ENCODE results near the gene IAH1.

The IAH1 gene

DNA sequence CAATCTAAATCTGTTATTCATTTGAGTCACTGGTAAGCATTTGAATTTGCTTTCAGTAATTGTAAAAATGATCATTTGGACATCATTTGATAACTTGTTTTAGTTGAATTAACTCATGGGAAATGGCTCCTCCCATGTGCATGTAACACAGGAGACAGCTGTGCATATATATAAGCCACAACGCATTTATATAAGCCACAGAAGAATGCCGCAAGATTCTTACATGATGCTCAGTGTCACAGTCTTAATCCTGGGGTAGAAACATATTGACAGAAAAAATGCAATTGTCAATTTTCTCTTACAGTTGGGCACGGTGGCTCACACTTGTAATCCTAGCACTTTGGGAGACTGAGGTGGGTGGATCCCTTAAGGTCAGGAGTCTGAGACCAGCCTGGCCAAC, 13.3 kb upstream of the IAH1 start:
- DNase-seq (ENCODE audit: low read depth, low spot score), result no peak
- TF ChIP-seq, protein P1, sequence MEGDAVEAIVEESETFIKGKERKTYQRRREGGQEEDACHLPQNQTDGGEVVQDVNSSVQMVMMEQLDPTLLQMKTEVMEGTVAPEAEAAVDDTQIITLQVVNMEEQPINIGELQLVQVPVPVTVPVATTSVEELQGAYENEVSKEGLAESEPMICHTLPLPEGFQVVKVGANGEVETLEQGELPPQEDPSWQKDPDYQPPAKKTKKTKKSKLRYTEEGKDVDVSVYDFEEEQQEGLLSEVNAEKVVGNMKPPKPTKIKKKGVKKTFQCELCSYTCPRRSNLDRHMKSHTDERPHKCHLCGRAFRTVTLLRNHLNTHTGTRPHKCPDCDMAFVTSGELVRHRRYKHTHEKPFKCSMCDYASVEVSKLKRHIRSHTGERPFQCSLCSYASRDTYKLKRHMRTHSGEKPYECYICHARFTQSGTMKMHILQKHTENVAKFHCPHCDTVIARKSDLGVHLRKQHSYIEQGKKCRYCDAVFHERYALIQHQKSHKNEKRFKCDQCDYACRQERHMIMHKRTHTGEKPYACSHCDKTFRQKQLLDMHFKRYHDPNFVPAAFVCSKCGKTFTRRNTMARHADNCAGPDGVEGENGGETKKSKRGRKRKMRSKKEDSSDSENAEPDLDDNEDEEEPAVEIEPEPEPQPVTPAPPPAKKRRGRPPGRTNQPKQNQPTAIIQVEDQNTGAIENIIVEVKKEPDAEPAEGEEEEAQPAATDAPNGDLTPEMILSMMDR (IDR thresholded peaks at IDR 0.05; ENCODE audit: insufficient read depth, low read length, missing control alignments), result no peak
- ChIA-PET POLR2A (no interaction called here), CTCF (no interaction called here)
- H3K4me3 ChIP-seq (ENCODE audit: low read depth, low read length), result no peak overlapping the region

DNA sequence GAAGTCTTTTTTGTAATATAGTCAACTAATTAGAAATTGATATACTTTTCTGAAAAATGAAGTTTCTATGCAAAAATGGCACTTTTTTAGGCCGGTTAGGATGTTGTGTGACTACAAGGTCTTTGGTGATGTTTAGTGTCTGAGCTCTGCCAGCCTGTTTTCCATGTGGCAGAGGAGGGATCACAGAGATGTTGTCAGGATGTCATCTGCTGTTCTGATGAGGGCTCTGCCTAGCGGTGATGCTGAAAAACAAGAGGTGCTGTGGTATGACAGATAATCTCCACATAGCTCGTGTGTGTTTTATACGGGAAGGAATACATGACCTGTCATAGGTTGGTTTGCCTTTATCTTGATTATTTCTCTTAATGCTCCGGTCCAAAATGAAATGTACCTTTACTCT, 12.0 kb upstream of the IAH1 start:
- TF ChIP-seq, protein P1 (IDR thresholded peaks at IDR 0.05; ENCODE audit: insufficient read depth, low read length, missing control alignments), result no peak
- POLR2A ChIA-PET, result no interaction called here
- no peak for DNase-seq (ENCODE audit: low read depth, low spot score)
- no peak overlapping the region for H3K4me3 ChIP-seq (ENCODE audit: low read depth, low read length)
- CTCF ChIA-PET, result no interaction called here

DNA sequence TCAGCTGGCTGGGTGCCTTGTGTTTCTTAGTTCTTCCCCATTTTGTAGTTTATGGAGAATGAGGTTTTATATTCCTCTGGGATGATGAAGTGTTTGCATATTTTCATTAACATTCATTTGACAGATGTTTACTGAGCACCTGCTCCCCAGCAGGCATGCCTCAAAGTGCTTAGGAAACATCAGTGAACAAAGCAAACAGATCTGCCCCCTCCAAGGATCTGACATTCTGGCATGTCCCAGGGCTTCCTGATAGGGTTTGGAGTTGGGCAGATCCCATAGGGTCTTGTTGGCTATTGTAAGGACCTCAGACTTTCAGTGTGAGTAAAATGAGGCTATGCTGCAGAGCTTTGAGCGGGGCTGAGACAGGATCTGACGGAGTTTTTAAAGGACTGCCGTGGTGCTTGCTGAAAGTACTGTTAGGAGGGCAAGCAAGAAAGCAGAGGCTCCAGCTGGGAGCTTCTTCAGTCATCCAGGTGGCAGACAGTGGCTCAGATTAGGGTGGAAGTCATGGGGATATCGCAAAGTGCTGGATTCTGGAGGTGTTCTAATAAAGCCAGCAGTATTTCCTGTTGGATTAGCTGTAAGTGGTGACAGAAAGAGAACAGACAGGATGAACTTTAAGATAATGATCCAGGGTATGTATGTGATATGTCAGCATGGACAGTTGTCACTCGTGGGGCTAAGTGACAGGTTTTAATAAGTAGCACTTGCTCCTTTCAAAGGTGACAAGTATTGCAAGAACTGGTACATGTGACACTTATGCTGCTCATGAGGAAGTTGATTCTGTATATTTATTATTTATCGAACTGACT, 11.3 kb upstream of the IAH1 start:
- no peak for DNase-seq (ENCODE audit: low read depth, low spot score)
- CTCF ChIA-PET, result no interaction called here

DNA sequence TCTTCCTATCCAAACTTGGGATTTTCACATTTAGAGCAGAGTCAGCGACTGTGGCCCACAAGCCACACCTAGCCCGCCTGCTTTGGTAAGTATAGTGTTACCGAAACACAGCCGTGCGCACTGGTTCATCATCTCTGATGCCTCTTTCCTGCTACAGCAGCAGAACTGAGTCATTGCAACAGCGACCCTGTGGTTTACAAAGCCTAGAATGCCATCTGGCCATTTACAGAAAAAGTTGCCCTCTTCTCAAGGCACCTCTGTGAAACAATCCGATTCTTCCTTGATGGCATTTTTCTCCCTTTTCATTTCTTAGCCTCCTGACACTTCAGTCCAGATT, 10.7 kb upstream of the IAH1 start:
- CTCF ChIA-PET, result no interaction called here
- H3K4me3 ChIP-seq (ENCODE audit: low read depth, low read length), result no peak overlapping the region
- DNase-seq (ENCODE audit: low read depth, low spot score), result no peak
- POLR2A ChIA-PET, result no interaction called here
- TF ChIP-seq, protein P1 (IDR thresholded peaks at IDR 0.05; ENCODE audit: insufficient read depth, low read length, missing control alignments), result no peak

More for the DNA sequence above, 11.3 kb upstream of the IAH1 start:
- no peak overlapping the region for H3K4me3 ChIP-seq (ENCODE audit: low read depth, low read length)
- TF ChIP-seq, protein P1 (IDR thresholded peaks at IDR 0.05; ENCODE audit: insufficient read depth, low read length, missing control alignments), result no peak
- POLR2A ChIA-PET, result no interaction called here

DNA sequence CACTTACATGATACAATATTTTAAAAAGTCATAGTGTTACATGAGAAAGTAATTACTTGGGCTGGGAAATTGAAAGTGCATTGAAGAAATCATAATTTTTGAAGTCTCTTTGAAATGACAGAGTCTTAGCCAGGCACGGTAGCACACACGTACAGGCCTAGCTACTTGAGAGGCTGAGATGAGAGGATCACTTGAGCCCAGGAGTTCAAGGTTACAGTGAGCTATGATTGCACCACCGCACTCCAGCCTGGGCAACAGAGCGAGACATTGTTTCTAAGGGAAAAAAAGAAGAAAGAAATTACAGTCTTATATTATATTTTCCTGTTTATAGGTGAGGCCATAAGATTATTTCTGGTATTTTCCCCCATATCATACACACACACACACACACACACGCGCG, 9.2 kb upstream of the IAH1 start:
- ChIA-PET POLR2A (no interaction called here), CTCF (interaction anchor here (0.6 kb wide), 1 partner anchor 502 kb away, joined by 3 read pairs; no protein-coding TSS in a partner anchor)
- H3K4me3 ChIP-seq (ENCODE audit: low read depth, low read length), result no peak overlapping the region
- TF ChIP-seq, protein P1 (IDR thresholded peaks at IDR 0.05; ENCODE audit: insufficient read depth, low read length, missing control alignments), result no peak
- DNase-seq (ENCODE audit: low read depth, low spot score), result no peak

DNA sequence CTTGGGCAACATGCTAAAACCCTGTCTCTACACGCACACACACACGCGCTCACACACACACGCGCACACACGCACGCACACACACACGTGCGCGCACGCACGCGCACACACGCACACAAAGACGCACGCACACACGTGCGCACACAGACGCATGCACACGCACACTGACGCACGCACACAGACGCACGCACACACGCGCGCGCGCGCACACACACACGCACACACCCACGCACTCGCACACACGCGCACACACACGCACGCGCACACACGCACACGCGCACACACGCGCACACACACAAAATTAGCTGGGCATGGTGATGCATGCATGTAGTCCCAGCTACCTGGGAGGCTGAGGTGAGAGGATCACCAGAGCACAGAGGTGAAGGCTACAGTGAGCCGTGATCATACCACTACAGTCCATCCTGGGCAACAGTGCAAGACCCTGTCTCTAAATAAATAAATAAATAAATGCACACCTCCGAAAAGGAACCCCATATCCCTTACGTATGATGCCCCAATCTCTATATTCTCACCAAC, 8.1 kb upstream of the IAH1 start:
- CTCF ChIA-PET, result no interaction called here
- H3K4me3 ChIP-seq (ENCODE audit: low read depth, low read length), result no peak overlapping the region
- TF ChIP-seq, protein P1 (IDR thresholded peaks at IDR 0.05; ENCODE audit: insufficient read depth, low read length, missing control alignments), result no peak
- DNase-seq (ENCODE audit: low read depth, low spot score), result no peak
- POLR2A ChIA-PET, result no interaction called here

Data from AG04449 (cell line).